ENCODE measurements around the gene DNAAF1. TPM values are rescaled to one million over a fixed set of nuclear protein-coding genes. Genes with fewer than 3 reads are reported as not detected.

The DNAAF1 gene
- total RNA-seq, 3 donors from 2014 or later, result 1.2 to 9.5 TPM; not detected in 1

GRCh38 chr16:84218956-84219355 is 73.8 kb downstream of the DNAAF1 start:
- H3K36me3 ChIP-seq, result no peaks in the 10 kb centered on the region
- TF ChIP-seq POLR2A (IDR thresholded peaks at IDR 0.05) (no peak), CTCF (IDR thresholded peaks at IDR 0.05) (no peak), POLR2AphosphoS5 (IDR thresholded peaks at IDR 0.05) (no peak)
- DNase-seq (ENCODE audit: low spot score in 2 of 2), result no peak
- H3K9me3 ChIP-seq, result no peaks in the 10 kb centered on the region
- no peaks in the 10 kb centered on the region for H3K27me3 ChIP-seq
- no peak overlapping the region for H3K4me3 ChIP-seq
- intact Hi-C loops (cut with DNase I; ENCODE audit: low total_unique reads), result no loop called here
- H3K27ac ChIP-seq, result no peak overlapping the region
- no peaks in the 10 kb centered on the region for H3K4me1 ChIP-seq

- H3K27me3 ChIP-seq, result no peaks in the 10 kb centered on the region
- H3K9me3 ChIP-seq, result no peaks in the 10 kb centered on the region
- intact Hi-C loops (cut with DNase I; ENCODE audit: low total_unique reads), result no loop called here
- DNase-seq (ENCODE audit: low spot score in 2 of 2), result no peak
- TF ChIP-seq POLR2A (IDR thresholded peaks at IDR 0.05), result no peak
- no peak for TF ChIP-seq POLR2AphosphoS5 (IDR thresholded peaks at IDR 0.05)
- TF ChIP-seq CTCF (IDR thresholded peaks at IDR 0.05), result no peak
- no peak overlapping the region for H3K4me3 ChIP-seq
- no peaks in the 10 kb centered on the region for H3K36me3 ChIP-seq
- no peak overlapping the region for H3K27ac ChIP-seq
- H3K4me1 ChIP-seq, result no peaks in the 10 kb centered on the region
Measured at GRCh38 chr16:84220851-84221250, 75.7 kb downstream of the DNAAF1 start.

- no peaks in the 10 kb centered on the region for H3K36me3 ChIP-seq
- H3K4me3 ChIP-seq, result no peak overlapping the region
- H3K9me3 ChIP-seq, result no peaks in the 10 kb centered on the region
- H3K27me3 ChIP-seq, result no peaks in the 10 kb centered on the region
- TF ChIP-seq POLR2AphosphoS5 (IDR thresholded peaks at IDR 0.05) (no peak), CTCF (IDR thresholded peaks at IDR 0.05) (no peak), POLR2A (IDR thresholded peaks at IDR 0.05) (no peak)
- no peak for DNase-seq (ENCODE audit: low spot score in 2 of 2)
- H3K4me1 ChIP-seq, result no peaks in the 10 kb centered on the region
- intact Hi-C loops (cut with DNase I; ENCODE audit: low total_unique reads), result no loop called here
- no peak overlapping the region for H3K27ac ChIP-seq
Measured at GRCh38 chr16:84223456-84223855, 78.3 kb downstream of the DNAAF1 start.

GRCh38 chr16:84224554-84224953 is 79.4 kb downstream of the DNAAF1 start:
- Histone ChIP-seq H3K27me3 (no peaks in the 10 kb centered on the region), H3K4me3 (no peak overlapping the region), H3K4me1 (no peaks in the 10 kb centered on the region), H3K36me3 (no peaks in the 10 kb centered on the region), H3K9me3 (no peaks in the 10 kb centered on the region), H3K27ac (no peak overlapping the region)
- no peak for DNase-seq (ENCODE audit: low spot score in 2 of 2)
- intact Hi-C loops (cut with DNase I; ENCODE audit: low total_unique reads), result no loop called here
- TF ChIP-seq CTCF (IDR thresholded peaks at IDR 0.05), result no peak
- TF ChIP-seq POLR2AphosphoS5 (IDR thresholded peaks at IDR 0.05), result no peak
- TF ChIP-seq POLR2A (IDR thresholded peaks at IDR 0.05), result no peak

- intact Hi-C loops (cut with DNase I; ENCODE audit: low total_unique reads), result no loop called here
- H3K4me1 ChIP-seq, result no peaks in the 10 kb centered on the region
- DNase-seq (ENCODE audit: low spot score in 2 of 2), result no peak
Measured at GRCh38 chr16:84225126-84225525, 80.0 kb downstream of the DNAAF1 start.

More at GRCh38 chr16:84225126-84225525, 80.0 kb downstream of the DNAAF1 start:
- no peaks in the 10 kb centered on the region for H3K27me3 ChIP-seq
- H3K36me3 ChIP-seq, result no peaks in the 10 kb centered on the region
- H3K4me3 ChIP-seq, result no peak overlapping the region
- H3K27ac ChIP-seq, result no peak overlapping the region
- no peaks in the 10 kb centered on the region for H3K9me3 ChIP-seq
- TF ChIP-seq POLR2AphosphoS5 (IDR thresholded peaks at IDR 0.05), result no peak
- TF ChIP-seq POLR2A (IDR thresholded peaks at IDR 0.05), result no peak
- TF ChIP-seq CTCF (IDR thresholded peaks at IDR 0.05), result no peak
